ENCODE measurements around the gene STX1B. TPM values are rescaled to one million over a fixed set of nuclear protein-coding genes. Genes with fewer than 3 reads are reported as not detected.

The STX1B gene
- total RNA-seq, 2 experiments from 2014 or later: 0.47 to 2.1 TPM

GRCh38 chr16:30963925-30964511 lies 46.4 kb downstream of the STX1B start:
- Histone ChIP-seq H3K9me2 (ENCODE audit: insufficient read depth, low read length) (no peaks in the 10 kb centered on the region), H3K36me3 (ENCODE audit: insufficient read depth, low read length) (peaks cover 96% of the 10 kb centered on the region), H3K27ac (ENCODE audit: low read depth, low read length, poor library complexity, severe bottlenecking) (no peak overlapping the region), H4K20me1 (ENCODE audit: insufficient read depth, low read length) (peaks cover 5% of the 10 kb centered on the region), H3K4me2 (ENCODE audit: low read length) (no peak overlapping the region), H2AFZ (ENCODE audit: low read length) (no peak overlapping the region), H3K9me3 (ENCODE audit: low read length) (no peaks in the 10 kb centered on the region), H3K79me2 (ENCODE audit: insufficient read depth, low read depth, low read length) (peaks cover 15% of the 10 kb centered on the region), H3K4me1 (ENCODE audit: insufficient read depth, low read length, poor library complexity, severe bottlenecking) (peaks cover 5% of the 10 kb centered on the region), H3K4me3 (ENCODE audit: low read depth, low read length, poor library complexity, severe bottlenecking) (no peak overlapping the region)
- CTCF ChIA-PET (ENCODE audit: unreplicated experiment): no interaction called here
- DNase-seq (ENCODE audit: low spot score): no peak
- TF ChIP-seq CTCF (conservative IDR thresholded peaks at IDR 0.05; ENCODE audit: low read length): no peak
- no peak for TF ChIP-seq EZH2phosphoT487 (IDR thresholded peaks at IDR 0.05; ENCODE audit: borderline replicate concordance, low read depth, low read length)
- intact Hi-C loops (cut with micrococcal nuclease; ENCODE audit: unreplicated experiment): no loop called here
- no TSS peak for BruUV-seq (replicated peaks)
- POLR2A ChIA-PET: no interaction called here

GRCh38 chr16:30961384-30961783 lies 49.1 kb downstream of the STX1B start:
- POLR2A ChIA-PET: interaction anchor here (0.6 kb wide), 1 partner anchor 267 kb away, joined by 3 read pairs; no protein-coding TSS in a partner anchor
- Histone ChIP-seq H3K79me2 (ENCODE audit: insufficient read depth, low read depth, low read length) (peaks cover 25% of the 10 kb centered on the region), H3K9me2 (ENCODE audit: insufficient read depth, low read length) (no peaks in the 10 kb centered on the region), H4K20me1 (ENCODE audit: insufficient read depth, low read length) (peaks cover 11% of the 10 kb centered on the region), H3K4me3 (ENCODE audit: low read depth, low read length, poor library complexity, severe bottlenecking) (no peak overlapping the region), H3K27ac (ENCODE audit: low read depth, low read length, poor library complexity, severe bottlenecking) (no peak overlapping the region), H3K9me3 (ENCODE audit: low read length) (no peaks in the 10 kb centered on the region), H3K36me3 (ENCODE audit: insufficient read depth, low read length) (peaks cover 77% of the 10 kb centered on the region), H3K4me2 (ENCODE audit: low read length) (no peak overlapping the region), H3K4me1 (ENCODE audit: insufficient read depth, low read length, poor library complexity, severe bottlenecking) (peaks cover 16% of the 10 kb centered on the region), H2AFZ (ENCODE audit: low read length) (no peak overlapping the region)
- intact Hi-C loops (cut with micrococcal nuclease; ENCODE audit: unreplicated experiment): no loop called here
- no peak for DNase-seq (ENCODE audit: low spot score)
- TF ChIP-seq EZH2phosphoT487 (IDR thresholded peaks at IDR 0.05; ENCODE audit: borderline replicate concordance, low read depth, low read length) (no peak), CTCF (conservative IDR thresholded peaks at IDR 0.05; ENCODE audit: low read length) (no peak)
- no TSS peak for BruUV-seq (replicated peaks)
- CTCF ChIA-PET (ENCODE audit: unreplicated experiment): no interaction called here
